GM19372 (cell line): ENCODE results near the gene SLC2A9.
A peak's percentile ranks its signal among the peaks of the same experiment; 100 is the strongest.

Experiments used
- ATAC-seq: cut with Tn5 transposase; IDR thresholded peaks from one replicate; pipeline ENCODE4 v1.9.1; 2021; ENCODE audit warnings: mild to moderate bottlenecking, low read depth, moderate library complexity; ENCODE audit not compliant: unreplicated experiment

SLC2A9 gene

DNA sequence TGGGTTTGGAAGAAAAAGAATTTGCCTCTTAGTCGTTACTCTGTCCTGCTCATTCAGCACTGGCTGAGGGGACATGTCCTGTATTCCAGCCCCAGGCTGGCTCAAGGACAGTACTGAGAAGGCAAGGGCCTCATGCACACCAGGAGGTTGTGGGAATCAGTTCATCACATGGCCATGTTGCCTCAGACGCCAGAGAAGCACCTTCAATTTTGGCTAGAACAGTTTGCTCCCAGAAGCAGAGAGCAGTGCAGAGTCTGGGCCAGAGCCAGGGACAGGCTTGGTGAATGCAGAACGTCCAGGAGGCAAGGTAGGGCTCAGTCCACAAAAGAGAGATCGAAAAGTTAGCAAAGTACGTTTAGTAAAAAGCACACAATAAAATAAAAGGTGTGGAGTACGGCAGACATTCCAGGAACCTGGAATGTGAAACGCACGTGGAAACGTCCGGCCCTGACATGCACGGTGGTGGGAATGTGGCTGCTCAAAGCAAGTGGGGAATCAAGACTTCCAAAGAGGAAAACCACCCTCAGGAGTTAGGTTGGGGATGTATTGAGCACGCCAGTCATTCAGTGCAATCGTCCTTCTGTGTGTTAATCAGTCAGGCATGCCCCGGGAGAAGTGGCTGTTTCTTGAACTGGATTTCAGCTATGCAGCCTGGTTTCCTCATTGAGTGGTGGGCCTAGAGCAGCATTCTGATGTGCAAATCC is 1.2 kb upstream of the SLC2A9 start:
- no peak for ATAC-seq

- ATAC-seq, result no peak
These were observed 341 bp upstream of the SLC2A9 start for GRCh38 chr4:10021653-10022023.

DNA sequence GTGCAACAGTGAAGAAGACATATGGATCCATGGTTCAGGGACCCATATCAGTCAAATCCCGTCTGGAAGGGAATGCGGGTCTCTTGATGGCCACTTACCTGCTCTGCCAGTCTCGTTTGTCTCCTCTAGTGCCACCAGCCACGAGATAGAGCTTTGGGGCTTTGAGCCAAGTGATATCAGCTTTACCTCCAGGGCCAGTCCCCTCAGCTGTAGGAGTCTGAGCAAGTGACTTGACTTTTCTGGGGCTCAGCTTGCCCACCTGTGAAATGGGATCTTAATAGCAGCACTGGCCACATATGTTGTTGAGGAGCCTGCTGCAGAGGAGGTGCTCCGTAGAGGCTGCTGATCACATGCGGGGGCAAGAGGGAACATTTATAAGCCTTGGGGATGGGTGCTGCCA is 1.2 kb downstream of the SLC2A9 start:
- no peak for ATAC-seq

- no peak for ATAC-seq
These were observed 1.7 kb downstream of the SLC2A9 start for GRCh38 chr4:10019521-10020051.

DNA sequence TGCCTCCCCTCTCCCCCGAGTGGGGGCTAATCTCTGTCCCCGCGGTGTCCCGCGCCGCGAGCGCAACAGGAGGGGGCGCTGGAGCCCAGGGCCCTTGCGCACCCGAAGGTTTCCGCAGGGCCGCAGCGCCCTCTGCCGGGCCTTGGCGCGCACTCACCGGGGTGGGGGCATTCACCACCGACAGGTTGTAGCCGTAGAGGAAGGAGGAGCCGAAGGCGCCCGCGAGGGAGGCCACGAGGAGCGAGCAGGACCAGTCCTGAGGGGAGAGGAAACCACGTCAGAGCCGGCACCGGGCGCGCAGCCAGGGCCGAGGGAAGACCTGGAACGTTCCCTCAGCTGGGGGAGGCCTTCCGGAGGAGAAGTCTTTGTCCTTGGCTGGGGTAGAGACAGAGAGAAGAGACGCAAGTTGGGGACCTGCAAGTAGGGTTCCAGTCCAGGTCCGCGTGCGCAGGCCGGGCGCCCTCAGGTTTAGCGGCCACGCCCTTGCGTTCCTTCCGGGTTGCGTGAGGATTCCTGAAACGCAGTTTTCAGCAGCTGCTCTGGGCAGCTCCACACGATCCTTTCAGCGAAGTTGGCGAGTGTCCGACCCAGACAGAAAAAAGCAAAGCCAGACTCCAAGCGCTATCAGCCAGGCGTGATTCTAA is 2.4 kb downstream of the SLC2A9 start:
- ATAC-seq, result peak; percentile 97

- ATAC-seq, result no peak
These were observed 4.0 kb downstream of the SLC2A9 start for GRCh38 chr4:10017037-10017893.

GRCh38 chr4:10016169-10016568 is 5.1 kb downstream of the SLC2A9 start:
- no peak for ATAC-seq

- no peak for ATAC-seq
These were observed 6.0 kb downstream of the SLC2A9 start for GRCh38 chr4:10015140-10015753.

- no peak for ATAC-seq
These were observed 7.6 kb downstream of the SLC2A9 start for GRCh38 chr4:10013722-10014121.

DNA sequence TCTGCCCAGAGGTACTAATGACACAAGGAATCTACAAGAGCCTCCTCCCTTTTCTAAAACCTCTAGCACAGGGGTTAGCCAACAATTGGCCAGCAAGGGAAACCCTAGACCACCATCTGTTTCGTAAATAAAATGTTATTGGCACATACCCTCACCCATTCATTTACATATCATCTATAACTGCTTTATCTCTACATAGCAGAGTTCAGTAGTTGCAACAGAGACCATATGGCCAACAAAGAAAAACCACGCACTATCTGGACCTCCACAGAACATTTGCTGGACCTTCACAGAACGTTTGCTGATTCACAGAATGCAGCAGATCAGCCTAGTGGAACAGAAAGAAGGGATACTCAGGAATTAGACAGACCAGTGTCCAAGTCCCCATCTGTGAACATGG is 9.4 kb downstream of the SLC2A9 start:
- ATAC-seq, result no peak

DNA sequence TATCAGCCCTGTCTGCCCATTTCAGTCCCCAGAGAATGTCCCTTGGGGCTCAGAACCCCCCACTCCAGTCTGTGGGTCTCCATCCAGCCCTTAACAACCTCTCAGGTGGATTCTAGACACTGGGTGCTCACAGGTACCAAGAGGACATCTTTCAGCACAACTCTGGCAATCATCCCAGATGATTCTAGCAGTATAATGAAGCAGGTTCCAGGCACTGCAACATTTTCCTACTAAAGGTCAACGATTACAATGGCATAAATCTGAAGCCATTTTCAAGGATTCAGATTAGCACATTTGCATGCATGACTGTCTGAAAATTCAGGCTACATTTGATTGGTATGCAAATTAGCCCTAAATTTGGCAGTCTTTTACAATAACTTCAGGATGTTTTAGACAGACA is 10.0 kb downstream of the SLC2A9 start:
- ATAC-seq, result no peak

- ATAC-seq, result no peak
These were observed 11.3 kb downstream of the SLC2A9 start for GRCh38 chr4:10009861-10010500.

- no peak for ATAC-seq
These were observed 12.7 kb downstream of the SLC2A9 start for GRCh38 chr4:10008609-10009005.

GRCh38 chr4:10007793-10008608 is 13.3 kb downstream of the SLC2A9 start:
- ATAC-seq, result peak; percentile 51

DNA sequence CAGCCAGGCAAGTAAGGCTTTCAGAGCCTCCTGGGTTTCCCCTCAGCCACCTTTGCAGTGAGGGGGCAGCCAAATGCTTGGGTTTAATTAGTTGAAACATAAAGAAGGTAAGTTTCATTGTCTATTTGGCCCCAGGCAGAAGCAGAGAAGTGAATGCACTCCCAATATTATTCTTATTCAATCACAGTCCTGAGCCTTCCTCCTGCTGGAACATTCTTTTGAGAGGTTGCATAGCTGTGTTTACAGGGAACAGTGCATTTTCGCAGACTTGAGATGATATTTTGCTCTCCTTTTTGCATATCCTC is 13.9 kb downstream of the SLC2A9 start:
- peak; percentile 34 for ATAC-seq

GRCh38 chr4:10006601-10007435 is 14.5 kb downstream of the SLC2A9 start:
- ATAC-seq, result no peak

GRCh38 chr4:10006231-10006600 is 15.1 kb downstream of the SLC2A9 start:
- ATAC-seq, result peak; percentile 31

DNA sequence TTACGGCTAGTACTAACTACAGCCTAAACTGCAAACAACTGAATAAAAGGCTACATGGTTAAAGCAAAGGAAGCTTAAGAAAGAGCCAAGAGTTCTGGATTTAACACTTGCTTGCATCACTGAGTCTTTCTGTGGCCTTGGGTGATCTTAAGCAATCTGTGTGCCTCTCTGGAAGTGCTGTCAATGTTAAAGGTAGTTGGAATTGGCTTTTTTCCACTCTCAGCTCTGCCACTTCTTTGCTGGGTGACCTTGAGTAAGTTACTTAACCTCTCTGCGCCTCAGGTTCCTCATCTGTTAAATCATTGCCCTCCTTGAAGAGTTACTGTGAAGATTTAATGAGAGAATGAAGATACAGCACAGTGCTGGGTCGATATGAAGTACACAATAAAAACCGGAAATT is 15.7 kb downstream of the SLC2A9 start:
- no peak for ATAC-seq

DNA sequence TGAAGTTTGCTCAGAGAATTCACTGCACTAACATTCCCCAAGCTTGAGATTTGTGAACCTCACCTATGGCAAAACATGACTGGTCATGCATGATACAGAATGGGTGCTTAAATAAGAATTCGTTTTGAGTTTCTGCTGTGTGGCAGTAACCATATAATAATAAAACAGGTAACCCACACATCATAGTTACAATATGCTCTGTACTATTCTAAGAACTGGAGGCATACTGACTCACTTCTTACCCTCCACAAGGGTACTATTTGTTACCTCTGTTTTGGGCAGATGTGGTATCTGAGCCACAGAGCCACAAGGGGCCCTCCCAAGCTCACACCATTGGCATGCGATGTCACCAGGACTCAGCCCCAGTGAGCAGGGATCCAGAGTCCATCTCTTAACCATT is 17.6 kb downstream of the SLC2A9 start:
- ATAC-seq, result no peak
